Measurements from ENCODE around the gene CEBPA.

CEBPA gene

GRCh38 chr19:33286899-33287298, 15.4 kb downstream of the CEBPA start:
- DNase-seq, result no peak

GRCh38 chr19:33285441-33285927, 16.9 kb downstream of the CEBPA start:
- DNase-seq, result no peak

GRCh38 chr19:33284756-33285155, 17.6 kb downstream of the CEBPA start:
- no peak for DNase-seq

GRCh38 chr19:33284146-33284643, 18.1 kb downstream of the CEBPA start:
- no peak for DNase-seq

- DNase-seq, result no peak
Observed at GRCh38 chr19:33283589-33283988, 18.7 kb downstream of the CEBPA start.

DNA sequence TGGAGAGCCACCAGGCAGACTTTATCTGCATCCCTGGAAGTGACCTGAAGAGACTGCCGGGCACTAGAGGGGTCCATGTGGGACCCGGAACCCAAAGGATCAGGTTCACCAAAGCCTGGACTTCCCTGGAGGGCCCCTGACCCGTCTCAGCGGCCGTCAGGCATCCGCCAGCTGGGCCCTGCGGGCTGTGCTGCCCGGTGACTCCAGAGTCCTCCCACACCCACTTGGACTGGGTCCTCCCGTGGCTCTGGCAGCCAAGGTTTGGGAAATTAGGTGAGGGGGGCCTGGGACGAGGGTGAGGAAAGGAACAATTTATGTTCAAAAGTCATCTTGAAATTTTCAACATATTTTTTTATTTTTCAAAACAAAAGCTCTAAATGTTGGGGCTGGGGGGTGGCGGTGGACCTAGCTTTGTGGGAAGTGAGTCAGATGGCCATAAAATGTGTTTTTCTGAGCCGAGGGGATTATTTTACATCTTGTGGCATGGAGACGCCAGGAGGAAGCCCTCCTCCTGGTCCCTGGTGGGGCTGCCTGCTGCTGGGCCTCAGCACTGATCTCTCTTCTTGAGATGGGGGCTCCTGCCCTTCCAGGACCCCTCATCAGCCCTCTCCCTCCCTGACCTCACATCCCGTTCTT, 20.2 kb downstream of the CEBPA start:
- DNase-seq, result no peak

GRCh38 chr19:33281296-33281926, 20.9 kb downstream of the CEBPA start:
- no peak for DNase-seq

DNA sequence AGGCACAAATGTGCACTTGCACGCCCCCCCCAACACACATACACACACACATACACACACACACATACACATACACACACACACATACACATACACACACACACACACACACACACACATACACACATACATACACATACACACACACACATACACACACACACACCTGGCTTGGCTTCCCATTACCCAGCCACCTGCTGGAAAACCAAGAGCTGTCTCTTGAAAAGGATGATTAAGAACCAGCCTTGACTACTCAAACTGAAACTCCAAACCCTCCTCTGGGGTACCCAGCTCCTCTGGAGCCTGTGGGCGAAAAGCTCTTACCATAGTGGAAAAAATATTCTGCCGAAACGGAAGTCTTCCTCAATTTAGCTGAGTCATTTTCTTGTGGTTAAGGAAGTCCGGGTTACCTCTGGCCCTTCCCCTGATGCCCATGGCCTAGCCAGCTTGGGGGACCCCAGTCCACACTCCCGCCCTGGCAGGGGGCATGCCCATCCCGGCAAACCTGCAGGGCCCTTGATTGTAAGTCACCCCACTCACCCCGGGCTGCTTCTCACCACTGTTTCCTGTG, 21.9 kb downstream of the CEBPA start:
- DNase-seq, result peak; percentile 59

GRCh38 chr19:33279430-33280350, 22.6 kb downstream of the CEBPA start:
- no peak for DNase-seq

DNA sequence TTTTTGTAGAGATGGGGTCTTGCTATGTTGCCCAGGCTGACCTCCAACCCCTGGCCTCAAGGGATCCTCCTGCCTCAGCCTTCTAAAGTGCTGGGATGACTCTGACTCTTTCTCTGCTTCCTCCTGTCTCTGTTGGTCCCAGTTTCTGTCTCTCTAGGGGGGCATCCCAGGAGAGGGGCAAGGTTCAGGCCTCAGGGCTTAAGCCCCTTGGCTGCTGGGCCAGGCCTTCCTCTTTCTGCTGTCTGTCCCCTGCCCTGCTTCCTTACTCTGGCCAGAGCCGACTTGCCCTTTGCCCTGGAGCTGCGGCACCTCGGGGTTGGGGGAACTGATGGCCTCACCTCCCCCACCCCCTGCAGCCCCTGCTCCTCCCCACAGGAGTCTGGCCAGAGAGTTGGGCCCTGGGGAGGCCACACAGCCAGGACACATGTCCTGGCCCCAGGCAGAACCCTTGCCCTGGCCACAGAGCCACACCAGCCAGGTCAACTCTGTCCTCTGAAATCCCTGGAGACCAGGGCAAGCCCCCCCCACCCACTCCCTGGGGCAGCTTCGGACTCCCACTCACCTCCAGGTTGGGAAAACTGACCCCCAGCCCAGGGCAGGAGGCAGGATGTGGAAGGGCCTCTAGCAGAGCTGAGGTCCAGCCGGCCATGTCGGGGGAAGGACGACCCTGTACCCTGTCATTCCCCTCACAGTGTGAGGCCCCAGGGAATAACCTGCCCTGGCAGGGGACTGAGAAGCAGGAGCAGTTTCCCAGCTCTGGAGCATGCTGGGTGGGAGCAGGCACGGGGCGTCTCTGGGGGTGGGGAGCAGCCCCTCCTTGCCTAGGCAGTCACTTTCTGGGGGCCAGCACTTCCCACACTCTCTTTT, 23.7 kb downstream of the CEBPA start:
- no peak for DNase-seq

- no peak for DNase-seq
Observed at GRCh38 chr19:33278023-33278402, 24.3 kb downstream of the CEBPA start.

DNA sequence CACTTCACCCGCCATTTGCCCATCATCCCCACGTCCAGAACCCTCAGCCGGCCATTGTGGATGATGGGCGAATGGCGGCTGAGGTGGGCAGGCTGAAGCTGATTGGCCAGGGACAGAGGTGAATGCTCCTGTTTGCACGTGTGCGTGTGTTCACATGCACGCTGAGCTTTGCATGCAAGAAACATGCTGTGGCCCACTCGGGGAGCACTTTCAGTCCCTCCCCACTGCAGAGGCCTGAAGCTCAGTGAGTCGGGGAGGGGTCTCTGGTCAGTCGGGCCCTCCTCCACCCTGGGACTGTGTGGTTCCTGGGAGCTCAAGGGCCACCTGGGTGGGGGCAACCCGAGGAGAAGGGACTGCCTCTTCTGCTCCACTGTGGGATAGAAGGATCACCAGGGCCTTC, 24.9 kb downstream of the CEBPA start:
- DNase-seq, result no peak

DNA sequence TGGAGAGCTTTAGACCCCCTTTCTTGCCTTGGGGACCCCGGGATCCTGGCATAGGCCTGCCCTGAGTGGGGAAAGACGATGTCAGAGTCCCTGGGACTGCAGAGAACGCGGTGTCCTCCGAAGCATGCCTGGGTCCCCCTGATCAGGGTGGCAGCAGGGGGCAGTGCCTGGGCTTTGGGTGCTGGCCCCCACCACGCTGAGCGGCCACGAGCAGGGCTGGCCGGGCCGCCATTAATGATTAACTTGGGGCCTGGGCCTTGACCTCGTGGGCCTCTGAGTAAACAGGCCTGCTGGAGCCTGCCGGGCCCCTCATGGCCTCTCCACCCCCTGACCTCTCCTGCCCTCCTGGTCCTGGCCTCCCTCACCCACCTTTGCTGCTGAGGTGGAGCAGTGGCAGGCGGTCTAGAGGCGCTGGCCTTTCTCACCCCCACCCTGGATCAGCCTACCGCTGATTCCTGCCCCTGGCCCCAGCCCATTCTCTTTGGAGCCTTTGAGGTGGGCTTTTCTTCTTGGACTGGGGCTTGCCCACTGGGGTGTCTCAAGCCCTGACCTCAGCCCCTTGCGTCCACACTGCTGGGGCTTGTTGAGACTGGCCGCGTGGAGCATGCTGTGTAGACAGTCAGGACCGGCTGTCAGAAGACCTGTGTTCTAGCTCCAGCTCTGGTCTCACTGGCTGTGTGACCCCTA, 26.3 kb downstream of the CEBPA start:
- DNase-seq, result no peak

DNA sequence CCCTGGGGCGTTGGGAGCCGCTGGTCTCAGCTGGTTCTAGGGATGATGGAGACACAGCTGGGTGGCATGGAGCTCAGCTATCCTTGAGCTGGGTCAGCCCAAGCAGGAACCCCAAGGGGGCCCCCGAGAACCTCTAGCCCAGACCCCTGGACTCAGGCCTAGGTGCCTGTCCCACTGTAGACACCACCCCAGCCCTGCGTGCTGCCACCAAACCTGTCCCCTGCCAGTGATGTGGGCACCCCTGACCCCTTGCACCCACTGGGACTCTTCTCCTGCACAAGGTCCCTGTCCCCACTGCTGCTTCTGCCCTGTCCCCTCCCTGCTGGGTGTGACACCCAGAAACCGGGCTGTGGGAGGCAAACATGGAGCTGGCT, 26.8 kb downstream of the CEBPA start:
- no peak for DNase-seq

GRCh38 chr19:33274663-33275558, 27.4 kb downstream of the CEBPA start:
- no peak for DNase-seq

- DNase-seq, result peak; percentile 67
Observed at GRCh38 chr19:33273881-33274662, 28.3 kb downstream of the CEBPA start.

DNA sequence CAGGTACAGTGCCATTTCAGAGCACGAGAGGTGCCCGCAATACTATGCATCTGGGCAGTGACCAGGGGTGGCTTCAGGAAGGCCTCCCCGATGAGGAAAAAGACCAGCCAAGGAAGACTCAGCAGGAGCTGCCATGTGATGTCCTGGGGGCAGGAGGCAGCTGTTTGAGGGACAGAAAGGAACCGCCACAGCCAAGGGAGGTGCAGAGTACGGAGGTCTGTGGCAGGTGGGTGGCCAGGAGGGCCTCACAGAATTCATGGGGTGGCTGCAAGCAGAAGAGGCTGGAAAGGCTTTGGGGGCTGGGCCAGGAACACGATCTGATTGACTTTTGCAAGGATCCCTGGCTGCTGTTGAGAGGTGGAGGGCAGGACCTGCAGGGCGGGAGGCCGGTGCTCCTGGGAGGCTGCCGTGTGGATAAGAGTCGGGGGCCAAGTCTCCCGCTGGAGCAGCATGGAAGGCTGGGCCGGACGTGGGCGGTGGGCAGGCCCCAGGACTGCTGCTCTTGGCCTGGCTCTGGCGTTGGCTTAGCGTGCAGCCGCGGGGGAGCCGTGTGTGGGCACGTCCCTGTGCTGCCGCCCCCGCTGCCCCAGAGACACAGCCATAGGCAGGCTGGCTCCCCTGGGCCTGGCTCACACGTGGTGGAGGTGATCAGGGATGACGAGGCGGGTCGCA, 29.1 kb downstream of the CEBPA start:
- DNase-seq, result no peak

GRCh38 chr19:33271246-33272021, 30.9 kb downstream of the CEBPA start:
- no peak for DNase-seq

All from stimulated activated CD8-positive, alpha-beta memory T cell treated with anti-CD3 and anti-CD28 coated beads, Interleukin-4, amount 100 ng/mL, for 48 hours (primary cell).